ENCODE data around the gene PARP16. TPM values are rescaled to one million over a fixed set of nuclear protein-coding genes. Genes with fewer than 3 reads are reported as not detected.

Gene PARP16
- total and polyA plus RNA-seq, 2 experiments from 2014 or later, result 3.6 to 4.1 TPM

- TF ChIP-seq, protein P1, sequence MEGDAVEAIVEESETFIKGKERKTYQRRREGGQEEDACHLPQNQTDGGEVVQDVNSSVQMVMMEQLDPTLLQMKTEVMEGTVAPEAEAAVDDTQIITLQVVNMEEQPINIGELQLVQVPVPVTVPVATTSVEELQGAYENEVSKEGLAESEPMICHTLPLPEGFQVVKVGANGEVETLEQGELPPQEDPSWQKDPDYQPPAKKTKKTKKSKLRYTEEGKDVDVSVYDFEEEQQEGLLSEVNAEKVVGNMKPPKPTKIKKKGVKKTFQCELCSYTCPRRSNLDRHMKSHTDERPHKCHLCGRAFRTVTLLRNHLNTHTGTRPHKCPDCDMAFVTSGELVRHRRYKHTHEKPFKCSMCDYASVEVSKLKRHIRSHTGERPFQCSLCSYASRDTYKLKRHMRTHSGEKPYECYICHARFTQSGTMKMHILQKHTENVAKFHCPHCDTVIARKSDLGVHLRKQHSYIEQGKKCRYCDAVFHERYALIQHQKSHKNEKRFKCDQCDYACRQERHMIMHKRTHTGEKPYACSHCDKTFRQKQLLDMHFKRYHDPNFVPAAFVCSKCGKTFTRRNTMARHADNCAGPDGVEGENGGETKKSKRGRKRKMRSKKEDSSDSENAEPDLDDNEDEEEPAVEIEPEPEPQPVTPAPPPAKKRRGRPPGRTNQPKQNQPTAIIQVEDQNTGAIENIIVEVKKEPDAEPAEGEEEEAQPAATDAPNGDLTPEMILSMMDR (conservative IDR thresholded peaks at IDR 0.05; ENCODE audit: low read depth in 2 of 2), result no peak
- TF ChIP-seq, protein P2, sequence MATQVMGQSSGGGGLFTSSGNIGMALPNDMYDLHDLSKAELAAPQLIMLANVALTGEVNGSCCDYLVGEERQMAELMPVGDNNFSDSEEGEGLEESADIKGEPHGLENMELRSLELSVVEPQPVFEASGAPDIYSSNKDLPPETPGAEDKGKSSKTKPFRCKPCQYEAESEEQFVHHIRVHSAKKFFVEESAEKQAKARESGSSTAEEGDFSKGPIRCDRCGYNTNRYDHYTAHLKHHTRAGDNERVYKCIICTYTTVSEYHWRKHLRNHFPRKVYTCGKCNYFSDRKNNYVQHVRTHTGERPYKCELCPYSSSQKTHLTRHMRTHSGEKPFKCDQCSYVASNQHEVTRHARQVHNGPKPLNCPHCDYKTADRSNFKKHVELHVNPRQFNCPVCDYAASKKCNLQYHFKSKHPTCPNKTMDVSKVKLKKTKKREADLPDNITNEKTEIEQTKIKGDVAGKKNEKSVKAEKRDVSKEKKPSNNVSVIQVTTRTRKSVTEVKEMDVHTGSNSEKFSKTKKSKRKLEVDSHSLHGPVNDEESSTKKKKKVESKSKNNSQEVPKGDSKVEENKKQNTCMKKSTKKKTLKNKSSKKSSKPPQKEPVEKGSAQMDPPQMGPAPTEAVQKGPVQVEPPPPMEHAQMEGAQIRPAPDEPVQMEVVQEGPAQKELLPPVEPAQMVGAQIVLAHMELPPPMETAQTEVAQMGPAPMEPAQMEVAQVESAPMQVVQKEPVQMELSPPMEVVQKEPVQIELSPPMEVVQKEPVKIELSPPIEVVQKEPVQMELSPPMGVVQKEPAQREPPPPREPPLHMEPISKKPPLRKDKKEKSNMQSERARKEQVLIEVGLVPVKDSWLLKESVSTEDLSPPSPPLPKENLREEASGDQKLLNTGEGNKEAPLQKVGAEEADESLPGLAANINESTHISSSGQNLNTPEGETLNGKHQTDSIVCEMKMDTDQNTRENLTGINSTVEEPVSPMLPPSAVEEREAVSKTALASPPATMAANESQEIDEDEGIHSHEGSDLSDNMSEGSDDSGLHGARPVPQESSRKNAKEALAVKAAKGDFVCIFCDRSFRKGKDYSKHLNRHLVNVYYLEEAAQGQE (IDR thresholded peaks at IDR 0.05; ENCODE audit: unreplicated experiment), result no peak
- TF ChIP-seq CREB1 (CRISPR knock-in tag; IDR thresholded peaks at IDR 0.05; ENCODE audit: low read depth) (no peak), ZNF114 (CRISPR knock-in tag; IDR thresholded peaks at IDR 0.05) (no peak)
Observed at GRCh38 chr15:65246026-65246714, 40.5 kb downstream of the PARP16 start (continued).

- Histone ChIP-seq H3K9me2 (ENCODE audit: insufficient read depth) (no peaks in the 10 kb centered on the region), H3K27ac (ENCODE audit: low read depth) (no peak overlapping the region), H3K27me3 (ENCODE audit: insufficient read depth) (no peaks in the 10 kb centered on the region), H3K79me2 (replicated peaks; ENCODE audit: insufficient read depth) (no peaks in the 10 kb centered on the region), H3K4me1 (ENCODE audit: insufficient read depth) (no peaks in the 10 kb centered on the region; the same call in 1 of the 2 replicates), H2AFZ (no peak overlapping the region), H3K4me2 (no peak overlapping the region), H3K4me3 (no peak overlapping the region), H3F3A (replicated peaks; ENCODE audit: low read depth) (no peaks in the 10 kb centered on the region), H4K20me1 (replicated peaks; ENCODE audit: insufficient read depth) (no peaks in the 10 kb centered on the region), H3K36me3 (ENCODE audit: insufficient read depth) (no peaks in the 10 kb centered on the region)
- no peaks in the 10 kb centered on the region for H3K36me3 Mint-ChIP-seq (ENCODE audit: low read depth)
- no peaks in the 10 kb centered on the region for H3K27me3 Mint-ChIP-seq (ENCODE audit: insufficient read depth, low read depth, poor library complexity)
- peaks cover 18% of the 10 kb centered on the region; the same call in 2 of the 3 replicates for H3K4me1 Mint-ChIP-seq
- DNase-seq (ENCODE audit: low spot score) (no peak), ATAC-seq (no peak)
- H3K27ac Mint-ChIP-seq, result no peak overlapping the region
- H3K9me3 Mint-ChIP-seq, result peaks cover 3% of the 10 kb centered on the region; the same call in 1 of the 3 replicates
- H3K4me3 Mint-ChIP-seq, result no peak overlapping the region
- TF ChIP-seq, protein P3, sequence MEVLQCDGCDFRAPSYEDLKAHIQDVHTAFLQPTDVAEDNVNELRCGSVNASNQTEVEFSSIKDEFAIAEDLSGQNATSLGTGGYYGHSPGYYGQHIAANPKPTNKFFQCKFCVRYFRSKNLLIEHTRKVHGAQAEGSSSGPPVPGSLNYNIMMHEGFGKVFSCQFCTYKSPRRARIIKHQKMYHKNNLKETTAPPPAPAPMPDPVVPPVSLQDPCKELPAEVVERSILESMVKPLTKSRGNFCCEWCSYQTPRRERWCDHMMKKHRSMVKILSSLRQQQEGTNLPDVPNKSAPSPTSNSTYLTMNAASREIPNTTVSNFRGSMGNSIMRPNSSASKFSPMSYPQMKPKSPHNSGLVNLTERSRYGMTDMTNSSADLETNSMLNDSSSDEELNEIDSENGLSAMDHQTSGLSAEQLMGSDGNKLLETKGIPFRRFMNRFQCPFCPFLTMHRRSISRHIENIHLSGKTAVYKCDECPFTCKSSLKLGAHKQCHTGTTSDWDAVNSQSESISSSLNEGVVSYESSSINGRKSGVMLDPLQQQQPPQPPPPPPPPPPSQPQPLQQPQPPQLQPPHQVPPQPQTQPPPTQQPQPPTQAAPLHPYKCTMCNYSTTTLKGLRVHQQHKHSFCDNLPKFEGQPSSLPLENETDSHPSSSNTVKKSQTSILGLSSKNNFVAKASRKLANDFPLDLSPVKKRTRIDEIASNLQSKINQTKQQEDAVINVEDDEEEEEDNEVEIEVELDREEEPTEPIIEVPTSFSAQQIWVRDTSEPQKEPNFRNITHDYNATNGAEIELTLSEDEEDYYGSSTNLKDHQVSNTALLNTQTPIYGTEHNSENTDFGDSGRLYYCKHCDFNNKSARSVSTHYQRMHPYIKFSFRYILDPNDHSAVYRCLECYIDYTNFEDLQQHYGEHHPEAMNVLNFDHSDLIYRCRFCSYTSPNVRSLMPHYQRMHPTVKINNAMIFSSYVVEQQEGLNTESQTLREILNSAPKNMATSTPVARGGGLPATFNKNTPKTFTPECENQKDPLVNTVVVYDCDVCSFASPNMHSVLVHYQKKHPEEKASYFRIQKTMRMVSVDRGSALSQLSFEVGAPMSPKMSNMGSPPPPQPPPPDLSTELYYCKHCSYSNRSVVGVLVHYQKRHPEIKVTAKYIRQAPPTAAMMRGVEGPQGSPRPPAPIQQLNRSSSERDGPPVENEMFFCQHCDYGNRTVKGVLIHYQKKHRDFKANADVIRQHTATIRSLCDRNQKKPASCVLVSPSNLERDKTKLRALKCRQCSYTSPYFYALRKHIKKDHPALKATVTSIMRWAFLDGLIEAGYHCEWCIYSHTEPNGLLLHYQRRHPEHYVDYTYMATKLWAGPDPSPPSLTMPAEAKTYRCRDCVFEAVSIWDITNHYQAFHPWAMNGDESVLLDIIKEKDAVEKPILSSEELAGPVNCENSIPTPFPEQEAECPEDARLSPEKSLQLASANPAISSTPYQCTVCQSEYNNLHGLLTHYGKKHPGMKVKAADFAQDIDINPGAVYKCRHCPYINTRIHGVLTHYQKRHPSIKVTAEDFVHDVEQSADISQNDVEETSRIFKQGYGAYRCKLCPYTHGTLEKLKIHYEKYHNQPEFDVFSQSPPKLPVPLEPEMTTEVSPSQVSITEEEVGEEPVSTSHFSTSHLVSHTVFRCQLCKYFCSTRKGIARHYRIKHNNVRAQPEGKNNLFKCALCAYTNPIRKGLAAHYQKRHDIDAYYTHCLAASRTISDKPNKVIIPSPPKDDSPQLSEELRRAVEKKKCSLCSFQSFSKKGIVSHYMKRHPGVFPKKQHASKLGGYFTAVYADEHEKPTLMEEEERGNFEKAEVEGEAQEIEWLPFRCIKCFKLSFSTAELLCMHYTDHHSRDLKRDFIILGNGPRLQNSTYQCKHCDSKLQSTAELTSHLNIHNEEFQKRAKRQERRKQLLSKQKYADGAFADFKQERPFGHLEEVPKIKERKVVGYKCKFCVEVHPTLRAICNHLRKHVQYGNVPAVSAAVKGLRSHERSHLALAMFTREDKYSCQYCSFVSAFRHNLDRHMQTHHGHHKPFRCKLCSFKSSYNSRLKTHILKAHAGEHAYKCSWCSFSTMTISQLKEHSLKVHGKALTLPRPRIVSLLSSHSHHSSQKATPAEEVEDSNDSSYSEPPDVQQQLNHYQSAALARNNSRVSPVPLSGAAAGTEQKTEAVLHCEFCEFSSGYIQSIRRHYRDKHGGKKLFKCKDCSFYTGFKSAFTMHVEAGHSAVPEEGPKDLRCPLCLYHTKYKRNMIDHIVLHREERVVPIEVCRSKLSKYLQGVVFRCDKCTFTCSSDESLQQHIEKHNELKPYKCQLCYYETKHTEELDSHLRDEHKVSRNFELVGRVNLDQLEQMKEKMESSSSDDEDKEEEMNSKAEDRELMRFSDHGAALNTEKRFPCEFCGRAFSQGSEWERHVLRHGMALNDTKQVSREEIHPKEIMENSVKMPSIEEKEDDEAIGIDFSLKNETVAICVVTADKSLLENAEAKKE (CRISPR knock-in tag; IDR thresholded peaks at IDR 0.05), result no peak
- TF ChIP-seq, protein P2 (IDR thresholded peaks at IDR 0.05; ENCODE audit: unreplicated experiment), result no peak
- TF ChIP-seq ZNF331 (CRISPR knock-in tag; IDR thresholded peaks at IDR 0.05; ENCODE audit: low read depth), result no peak
Observed at GRCh38 chr15:65245096-65245856, 41.4 kb downstream of the PARP16 start.
